Measurements from ENCODE around the gene PACSIN2.

DNA sequence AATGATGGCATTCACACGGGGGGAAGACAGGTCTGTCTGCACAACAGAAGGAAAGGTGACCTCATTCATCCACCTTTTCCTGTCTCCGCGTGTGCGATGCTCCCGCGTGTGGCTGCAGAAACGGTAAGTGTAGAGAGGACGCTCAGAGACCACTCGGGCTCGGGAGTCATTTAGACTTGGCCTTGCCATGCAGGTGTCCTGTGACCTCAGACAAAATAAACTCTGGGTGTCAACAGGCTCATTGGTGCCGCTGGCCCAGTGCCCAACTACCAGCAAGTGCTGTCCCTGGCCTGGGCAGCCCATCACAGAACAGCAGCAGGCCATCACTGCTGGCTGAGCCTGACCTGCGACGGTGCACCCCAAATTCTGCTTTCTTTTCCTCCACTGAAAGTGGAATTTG, 109.7 kb downstream of the PACSIN2 start:
- no peak for TF ChIP-seq POLR2AphosphoS5 (IDR thresholded peaks at IDR 0.05; ENCODE audit: low read depth, low read length)
- TF ChIP-seq, protein P1, sequence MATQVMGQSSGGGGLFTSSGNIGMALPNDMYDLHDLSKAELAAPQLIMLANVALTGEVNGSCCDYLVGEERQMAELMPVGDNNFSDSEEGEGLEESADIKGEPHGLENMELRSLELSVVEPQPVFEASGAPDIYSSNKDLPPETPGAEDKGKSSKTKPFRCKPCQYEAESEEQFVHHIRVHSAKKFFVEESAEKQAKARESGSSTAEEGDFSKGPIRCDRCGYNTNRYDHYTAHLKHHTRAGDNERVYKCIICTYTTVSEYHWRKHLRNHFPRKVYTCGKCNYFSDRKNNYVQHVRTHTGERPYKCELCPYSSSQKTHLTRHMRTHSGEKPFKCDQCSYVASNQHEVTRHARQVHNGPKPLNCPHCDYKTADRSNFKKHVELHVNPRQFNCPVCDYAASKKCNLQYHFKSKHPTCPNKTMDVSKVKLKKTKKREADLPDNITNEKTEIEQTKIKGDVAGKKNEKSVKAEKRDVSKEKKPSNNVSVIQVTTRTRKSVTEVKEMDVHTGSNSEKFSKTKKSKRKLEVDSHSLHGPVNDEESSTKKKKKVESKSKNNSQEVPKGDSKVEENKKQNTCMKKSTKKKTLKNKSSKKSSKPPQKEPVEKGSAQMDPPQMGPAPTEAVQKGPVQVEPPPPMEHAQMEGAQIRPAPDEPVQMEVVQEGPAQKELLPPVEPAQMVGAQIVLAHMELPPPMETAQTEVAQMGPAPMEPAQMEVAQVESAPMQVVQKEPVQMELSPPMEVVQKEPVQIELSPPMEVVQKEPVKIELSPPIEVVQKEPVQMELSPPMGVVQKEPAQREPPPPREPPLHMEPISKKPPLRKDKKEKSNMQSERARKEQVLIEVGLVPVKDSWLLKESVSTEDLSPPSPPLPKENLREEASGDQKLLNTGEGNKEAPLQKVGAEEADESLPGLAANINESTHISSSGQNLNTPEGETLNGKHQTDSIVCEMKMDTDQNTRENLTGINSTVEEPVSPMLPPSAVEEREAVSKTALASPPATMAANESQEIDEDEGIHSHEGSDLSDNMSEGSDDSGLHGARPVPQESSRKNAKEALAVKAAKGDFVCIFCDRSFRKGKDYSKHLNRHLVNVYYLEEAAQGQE (IDR thresholded peaks at IDR 0.05; ENCODE audit: insufficient read depth in 1 of 2, low read depth in 2 of 2, low read length in 2 of 2), result no peak

Data from PFSK-1 (cell line).